OCI-LY1 (cell line): Measurements from ENCODE around the gene TBC1D5.

Experiments
- H2AFZ ChIP-seq: fragments of 200-600 bp; sonication (generic), shearing (Covaris generic); 2 replicates; pipeline ENCODE4 v1.6.0; 2014; ENCODE audit warnings: antibody characterized with exemption, mild to moderate bottlenecking, low read length
- H3F3A ChIP-seq: fragments of 200-600 bp; sonication (generic), shearing (Covaris generic); 2 replicates; pipeline ENCODE4 v1.6.0; 2014; ENCODE audit warnings: mild to moderate bottlenecking, antibody characterized with exemption, low read length, moderate library complexity; ENCODE audit not compliant: insufficient read depth
- H3K27ac ChIP-seq: fragments of 200-600 bp; sonication (generic); 2 replicates; pipeline ENCODE4 v1.5.1; 2014; ENCODE audit warnings: low read length, mixed run types, mild to moderate bottlenecking, low read depth; ENCODE audit not compliant: poor library complexity, severe bottlenecking
- H3K27me3 ChIP-seq: fragments of 200-600 bp; sonication (generic); 2 replicates; pipeline ENCODE4 v1.6.0; 2014; ENCODE audit warnings: antibody characterized with exemption, mild to moderate bottlenecking, low read length, moderate library complexity; ENCODE audit not compliant: insufficient read depth
- H3K36me3 ChIP-seq: fragments of 200-600 bp; sonication (generic); 2 replicates; pipeline ENCODE4 v1.6.1; 2014; ENCODE audit warnings: mild to moderate bottlenecking, antibody characterized with exemption, low read length, moderate library complexity, mixed read lengths; ENCODE audit not compliant: insufficient read depth
- H3K4me1 ChIP-seq: fragments of 200-600 bp; sonication (generic); 2 replicates; pipeline ENCODE4 v1.5.1; 2014; ENCODE audit warnings: mild to moderate bottlenecking, low read length, moderate library complexity; ENCODE audit not compliant: insufficient read depth, severe bottlenecking
- H3K4me2 ChIP-seq: fragments of 200-600 bp; sonication (generic), shearing (Covaris generic); 2 replicates; pipeline ENCODE4 v1.6.1; 2014; ENCODE audit warnings: low read length
- H3K4me3 ChIP-seq: fragments of 200-600 bp; sonication (generic); 2 replicates; pipeline ENCODE4 v1.5.1; 2014; ENCODE audit warnings: low read length, low read depth, mild to moderate bottlenecking, mixed read lengths; ENCODE audit not compliant: poor library complexity, severe bottlenecking
- H3K79me2 ChIP-seq: fragments of 200-600 bp; shearing (Covaris generic); 2 replicates; pipeline ENCODE4 v1.6.1; 2016; ENCODE audit warnings: mixed run types, low read length, mixed read lengths; ENCODE audit not compliant: insufficient read depth
- H3K9ac ChIP-seq: fragments of 200-600 bp; sonication (generic), shearing (Covaris generic); 2 replicates; pipeline ENCODE4 v1.6.1; 2014; ENCODE audit warnings: mild to moderate bottlenecking, low read length, mixed read lengths
- H3K9me2 ChIP-seq: fragments of 200-600 bp; sonication (generic), shearing (Covaris generic); 2 replicates; pipeline ENCODE4 v1.6.1; 2014; ENCODE audit warnings: low read depth, mild to moderate bottlenecking, low read length, mixed read lengths
- H3K9me3 ChIP-seq: fragments of 200-600 bp; shearing (Covaris generic); 2 replicates; pipeline ENCODE4 v1.6.1; 2014; ENCODE audit warnings: low read length, mixed read lengths
- H4K20me1 ChIP-seq: fragments of 200-600 bp; sonication (generic), shearing (Covaris generic); 2 replicates; pipeline ENCODE4 v1.6.0; 2016; ENCODE audit warnings: mild to moderate bottlenecking, low read length; ENCODE audit not compliant: insufficient read depth
- EZH2 ChIP-seq: fragments of 200-600 bp; sonication (generic), shearing (Covaris generic); IDR thresholded peaks from 2 replicates; pipeline ENCODE4 v1.8.0; 2017; ENCODE audit warnings: borderline replicate concordance, mixed run types, mild to moderate bottlenecking, antibody characterized with exemption, low read length, moderate library complexity, mixed read lengths
- TF ChIP-seq, protein P1 (sequence below): fragments of 200-600 bp; sonication (generic), shearing (Covaris generic); IDR thresholded peaks from 2 replicates; pipeline ENCODE4 v1.5.1; 2017; ENCODE audit warnings: mild to moderate bottlenecking, antibody characterized with exemption, low read length, moderate library complexity, mixed read lengths

The TBC1D5 gene

GRCh38 chr3:17149076-17149475 is 593.4 kb downstream of the TBC1D5 start:
- Histone ChIP-seq H3K79me2 (no peaks in the 10 kb centered on the region), H3K27me3 (no peaks in the 10 kb centered on the region), H3K9me2 (no peaks in the 10 kb centered on the region), H3K4me3 (no peak overlapping the region), H4K20me1 (no peaks in the 10 kb centered on the region), H2AFZ (no peak overlapping the region), H3K27ac (no peak overlapping the region), H3K4me2 (no peak overlapping the region), H3K36me3 (peaks cover 14% of the 10 kb centered on the region), H3F3A (no peaks in the 10 kb centered on the region), H3K9ac (no peak overlapping the region), H3K4me1 (peaks cover 13% of the 10 kb centered on the region), H3K9me3 (no peaks in the 10 kb centered on the region)
- TF ChIP-seq EZH2 = no peak
- TF ChIP-seq, protein P1, sequence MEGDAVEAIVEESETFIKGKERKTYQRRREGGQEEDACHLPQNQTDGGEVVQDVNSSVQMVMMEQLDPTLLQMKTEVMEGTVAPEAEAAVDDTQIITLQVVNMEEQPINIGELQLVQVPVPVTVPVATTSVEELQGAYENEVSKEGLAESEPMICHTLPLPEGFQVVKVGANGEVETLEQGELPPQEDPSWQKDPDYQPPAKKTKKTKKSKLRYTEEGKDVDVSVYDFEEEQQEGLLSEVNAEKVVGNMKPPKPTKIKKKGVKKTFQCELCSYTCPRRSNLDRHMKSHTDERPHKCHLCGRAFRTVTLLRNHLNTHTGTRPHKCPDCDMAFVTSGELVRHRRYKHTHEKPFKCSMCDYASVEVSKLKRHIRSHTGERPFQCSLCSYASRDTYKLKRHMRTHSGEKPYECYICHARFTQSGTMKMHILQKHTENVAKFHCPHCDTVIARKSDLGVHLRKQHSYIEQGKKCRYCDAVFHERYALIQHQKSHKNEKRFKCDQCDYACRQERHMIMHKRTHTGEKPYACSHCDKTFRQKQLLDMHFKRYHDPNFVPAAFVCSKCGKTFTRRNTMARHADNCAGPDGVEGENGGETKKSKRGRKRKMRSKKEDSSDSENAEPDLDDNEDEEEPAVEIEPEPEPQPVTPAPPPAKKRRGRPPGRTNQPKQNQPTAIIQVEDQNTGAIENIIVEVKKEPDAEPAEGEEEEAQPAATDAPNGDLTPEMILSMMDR = no peak

GRCh38 chr3:17144665-17144993 is 597.8 kb downstream of the TBC1D5 start:
- no peaks in the 10 kb centered on the region for H3F3A ChIP-seq
- TF ChIP-seq, protein P1 = no peak
- no peak for TF ChIP-seq EZH2
- no peaks in the 10 kb centered on the region for H3K79me2 ChIP-seq
- H3K27ac ChIP-seq = no peak overlapping the region
- H3K4me1 ChIP-seq = peaks cover 7% of the 10 kb centered on the region
- no peak overlapping the region for H3K4me2 ChIP-seq
- no peak overlapping the region for H3K4me3 ChIP-seq
- H3K27me3 ChIP-seq = no peaks in the 10 kb centered on the region
- no peaks in the 10 kb centered on the region for H3K9me3 ChIP-seq
- no peaks in the 10 kb centered on the region for H4K20me1 ChIP-seq
- H2AFZ ChIP-seq = no peak overlapping the region
- no peaks in the 10 kb centered on the region for H3K9me2 ChIP-seq
- no peaks in the 10 kb centered on the region for H3K36me3 ChIP-seq
- no peak overlapping the region for H3K9ac ChIP-seq

DNA sequence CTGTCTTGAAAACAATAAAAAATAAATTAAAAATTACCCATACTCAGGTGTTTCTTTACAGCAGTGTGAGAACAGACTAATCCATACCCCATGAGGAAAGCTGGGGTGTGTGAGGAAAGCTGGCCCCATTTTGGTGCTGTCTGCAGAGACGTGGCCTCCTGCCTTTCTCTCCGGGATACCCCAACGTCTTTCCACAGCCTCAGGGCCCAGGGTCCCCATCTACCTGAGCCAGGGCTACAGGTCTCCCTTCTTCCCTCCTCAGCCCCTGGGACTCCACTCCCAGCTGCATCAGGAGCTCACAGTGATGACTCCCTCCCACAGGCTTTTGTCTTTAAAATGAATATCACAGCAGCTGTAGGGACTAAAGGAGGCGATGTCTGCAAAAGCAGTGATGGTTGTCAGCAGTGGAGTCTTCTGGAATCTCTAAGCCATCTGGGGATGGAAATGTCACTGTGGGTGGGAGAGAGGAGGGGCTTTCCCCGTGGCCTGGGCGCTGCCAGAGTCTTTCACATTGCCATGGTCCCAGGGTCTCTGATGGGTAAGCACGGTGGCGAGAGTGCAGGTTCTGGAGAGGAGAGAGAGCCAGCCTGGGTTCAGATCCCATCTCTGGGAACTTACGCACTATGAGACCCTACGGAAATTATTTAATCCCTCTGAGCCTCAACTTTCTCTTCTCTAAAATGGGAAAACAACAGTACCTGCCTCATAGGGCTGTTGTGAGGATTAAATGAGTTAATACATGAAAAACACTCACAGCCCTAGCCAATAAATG is 598.4 kb downstream of the TBC1D5 start:
- TF ChIP-seq, protein P1 = no peak
- TF ChIP-seq EZH2 = no peak
- Histone ChIP-seq H3K36me3 (no peaks in the 10 kb centered on the region), H3K27me3 (no peaks in the 10 kb centered on the region), H3F3A (no peaks in the 10 kb centered on the region), H3K9me3 (no peaks in the 10 kb centered on the region), H3K9me2 (no peaks in the 10 kb centered on the region), H3K4me2 (no peak overlapping the region), H4K20me1 (no peaks in the 10 kb centered on the region), H3K79me2 (no peaks in the 10 kb centered on the region), H3K4me3 (no peak overlapping the region), H3K9ac (no peak overlapping the region), H3K4me1 (peaks cover 13% of the 10 kb centered on the region), H3K27ac (no peak overlapping the region), H2AFZ (no peak overlapping the region)
